Gastroesophageal sphincter (tissue), 3 donors: ENCODE results near the gene C10orf120.

ENCODE experiments used
- CTCF ChIP-seq, 4 experiments: fragments of 200-600 bp in 2 of 4; fragments of 450-650 bp in 2 of 4; sonication (generic) in 1 of 4; IDR thresholded peaks; one replicate each; pipeline ENCODE4 v1.5.1; 2017 to 2019; ENCODE audit warnings: antibody characterized with exemption in 4 of 4, mild to moderate bottlenecking in 2 of 4, moderate library complexity in 2 of 4
- EP300 ChIP-seq: sonication (generic); formaldehyde crosslinking; IDR thresholded peaks from one replicate; pipeline ENCODE4 v1.6.1; 2017; ENCODE audit warnings: antibody characterized with exemption, mild to moderate bottlenecking
- POLR2A ChIP-seq, 2 donors: fragments of 450-650 bp; IDR thresholded peaks; one replicate each; pipeline ENCODE4 v1.6.1; 2017; ENCODE audit warnings: antibody characterized with exemption in 2 of 2, mild to moderate bottlenecking in 2 of 2, moderate library complexity in 1 of 2

DNA sequence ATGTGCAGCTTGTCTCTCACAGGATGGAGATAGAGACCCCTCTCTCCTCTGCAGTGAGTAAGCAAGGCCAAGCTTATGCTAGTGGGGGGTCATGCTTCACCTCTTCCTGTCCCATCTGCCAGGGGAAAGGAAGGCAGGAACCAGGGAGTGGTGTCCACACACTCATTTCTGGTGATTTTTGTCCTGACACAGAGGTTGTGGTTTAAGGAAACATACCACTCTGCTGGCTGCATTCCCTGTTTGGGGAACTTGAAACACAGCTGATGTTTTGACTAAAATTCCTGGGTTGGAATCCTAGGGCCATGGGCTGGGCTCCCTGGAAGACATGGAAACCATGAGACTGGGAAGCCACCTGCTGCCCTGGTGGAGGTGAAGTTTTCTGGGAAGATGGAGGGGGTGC lies 21.4 kb downstream of the C10orf120 start:
- TF ChIP-seq POLR2A (IDR thresholded peaks at IDR 0.05), result no peak
- no peak for TF ChIP-seq CTCF (IDR thresholded peaks at IDR 0.05)
- no peak for TF ChIP-seq EP300
